Nephron progenitor cell (in vitro differentiated cells): Measurements from ENCODE around the gene GOLGA6L7.
"Not testable (repeated sequence)": the region's sequence is repeated elsewhere in the genome, so short reads cannot be mapped to it uniquely, and the experiment has no call there.

Experiments used
- DNase-seq: peaks from one replicate; pipeline ENCODE4 v3.0.0; 2021
- H3K27ac Mint-ChIP-seq: 2 replicates; pipeline ENCODE4 v1.8.0; 2021; ENCODE audit warnings: mild to moderate bottlenecking, moderate library complexity, mixed read lengths
- H3K27me3 Mint-ChIP-seq: 2 replicates; pipeline ENCODE4 v1.8.0; 2021; ENCODE audit warnings: mild to moderate bottlenecking, low read depth, mixed read lengths; ENCODE audit not compliant: poor library complexity
- H3K36me3 Mint-ChIP-seq: 2 replicates; pipeline ENCODE4 v1.8.0; 2021; ENCODE audit warnings: low read depth, mixed read lengths
- H3K4me1 Mint-ChIP-seq: 2 replicates; pipeline ENCODE4 v1.8.0; 2021; ENCODE audit warnings: mixed read lengths
- H3K4me3 Mint-ChIP-seq: 2 replicates; pipeline ENCODE4 v1.8.0; 2021; ENCODE audit warnings: mild to moderate bottlenecking, moderate library complexity, mixed read lengths
- H3K9me3 Mint-ChIP-seq: 2 replicates; pipeline ENCODE4 v1.8.0; 2021; ENCODE audit warnings: mild to moderate bottlenecking, moderate library complexity, mixed read lengths
- TF ChIP-seq, protein P1 (sequence below): fragments of 200-600 bp; sonication (generic); IDR thresholded peaks from 2 replicates; pipeline ENCODE4 v1.5.0; 2021; ENCODE audit warnings: antibody characterized with exemption

The GOLGA6L7 gene

DNA sequence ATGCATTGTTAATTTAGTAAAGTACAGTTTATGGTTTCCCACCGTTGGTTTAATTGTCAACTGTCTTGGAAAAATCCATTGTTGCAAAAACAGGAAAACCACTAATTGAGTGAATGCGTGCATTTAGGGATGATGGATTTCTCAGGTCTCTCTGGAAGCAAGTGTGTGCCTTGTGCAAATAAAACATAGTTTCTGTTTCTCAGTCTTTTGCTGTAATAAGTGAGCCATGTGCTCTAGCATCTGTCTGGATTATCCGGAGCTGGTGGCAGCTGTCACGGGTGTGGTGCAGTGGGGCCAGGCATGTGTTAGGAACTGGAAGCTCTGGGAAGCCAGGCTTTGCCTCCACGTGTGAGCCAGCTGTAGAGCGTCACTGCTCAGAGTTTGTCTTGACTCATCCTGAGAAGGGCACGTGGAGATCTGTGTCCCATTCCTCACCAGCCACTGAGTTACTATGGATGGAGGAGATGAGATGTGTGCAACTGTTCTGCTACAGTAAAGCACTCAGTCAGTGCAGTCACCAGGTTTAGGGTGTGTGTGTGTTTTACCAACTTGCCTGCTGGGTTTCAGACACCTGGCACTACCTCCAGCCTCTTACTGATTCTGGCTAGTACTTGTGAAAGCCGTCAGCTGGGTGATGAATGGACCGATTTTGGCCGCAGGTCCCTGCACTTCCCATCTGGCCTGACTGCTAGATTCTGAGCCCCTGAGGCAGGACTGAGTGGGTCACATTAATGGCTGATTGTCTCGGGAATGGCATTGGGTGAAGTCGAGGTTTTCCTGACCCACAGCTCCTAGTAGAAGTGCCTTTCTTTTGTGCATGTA lies 44.6 kb upstream of the GOLGA6L7 start:
- TF ChIP-seq, protein P1, sequence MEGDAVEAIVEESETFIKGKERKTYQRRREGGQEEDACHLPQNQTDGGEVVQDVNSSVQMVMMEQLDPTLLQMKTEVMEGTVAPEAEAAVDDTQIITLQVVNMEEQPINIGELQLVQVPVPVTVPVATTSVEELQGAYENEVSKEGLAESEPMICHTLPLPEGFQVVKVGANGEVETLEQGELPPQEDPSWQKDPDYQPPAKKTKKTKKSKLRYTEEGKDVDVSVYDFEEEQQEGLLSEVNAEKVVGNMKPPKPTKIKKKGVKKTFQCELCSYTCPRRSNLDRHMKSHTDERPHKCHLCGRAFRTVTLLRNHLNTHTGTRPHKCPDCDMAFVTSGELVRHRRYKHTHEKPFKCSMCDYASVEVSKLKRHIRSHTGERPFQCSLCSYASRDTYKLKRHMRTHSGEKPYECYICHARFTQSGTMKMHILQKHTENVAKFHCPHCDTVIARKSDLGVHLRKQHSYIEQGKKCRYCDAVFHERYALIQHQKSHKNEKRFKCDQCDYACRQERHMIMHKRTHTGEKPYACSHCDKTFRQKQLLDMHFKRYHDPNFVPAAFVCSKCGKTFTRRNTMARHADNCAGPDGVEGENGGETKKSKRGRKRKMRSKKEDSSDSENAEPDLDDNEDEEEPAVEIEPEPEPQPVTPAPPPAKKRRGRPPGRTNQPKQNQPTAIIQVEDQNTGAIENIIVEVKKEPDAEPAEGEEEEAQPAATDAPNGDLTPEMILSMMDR: no peak
- DNase-seq: no peak
- Mint-ChIP-seq H3K4me3 (no peak overlapping the region), H3K36me3 (peaks cover 19% of the 10 kb centered on the region), H3K27me3 (no peaks in the 10 kb centered on the region), H3K27ac (no peak overlapping the region), H3K9me3 (peaks cover 15% of the 10 kb centered on the region), H3K4me1 (peaks cover 47% of the 10 kb centered on the region)

GRCh38 chr15:28891588-28891987 lies 43.1 kb upstream of the GOLGA6L7 start:
- TF ChIP-seq, protein P1: no peak
- DNase-seq: no peak
- Mint-ChIP-seq H3K9me3 (peaks cover 8% of the 10 kb centered on the region), H3K36me3 (peaks cover 7% of the 10 kb centered on the region), H3K27ac (no peak overlapping the region), H3K4me3 (no peak overlapping the region), H3K4me1 (peaks cover 55% of the 10 kb centered on the region), H3K27me3 (peaks cover 4% of the 10 kb centered on the region)

GRCh38 chr15:28890711-28891495 lies 42.5 kb upstream of the GOLGA6L7 start:
- Mint-ChIP-seq H3K36me3 (peaks cover 5% of the 10 kb centered on the region), H3K4me1 (peaks cover 55% of the 10 kb centered on the region), H3K9me3 (peaks cover 5% of the 10 kb centered on the region), H3K27ac (peak overlapping the region; percentile 21), H3K27me3 (peaks cover 4% of the 10 kb centered on the region), H3K4me3 (no peak overlapping the region)
- TF ChIP-seq, protein P1: no peak
- DNase-seq: no peak

DNA sequence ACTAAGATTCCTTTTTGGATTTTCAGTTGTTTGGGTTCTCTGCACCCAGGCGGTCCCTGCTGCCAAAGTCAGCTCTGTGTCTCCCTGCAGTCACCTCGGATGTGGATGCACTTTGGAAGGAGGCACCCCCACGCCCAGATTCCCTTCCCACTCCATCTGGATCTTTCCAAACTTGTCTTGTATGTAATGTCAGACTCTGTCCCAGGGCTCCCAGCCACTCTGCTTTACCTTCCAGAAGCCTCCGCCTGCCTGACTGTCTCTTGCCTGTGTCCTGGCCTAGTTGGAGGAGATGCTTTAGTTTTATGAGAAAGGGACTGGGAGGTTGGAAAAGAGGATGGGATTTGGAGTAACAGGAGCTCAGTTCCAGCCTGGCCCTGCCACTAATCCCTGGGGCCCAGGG lies 41.8 kb upstream of the GOLGA6L7 start:
- H3K4me3 Mint-ChIP-seq, H3K36me3 Mint-ChIP-seq, DNase-seq, H3K27me3 Mint-ChIP-seq, H3K9me3 Mint-ChIP-seq: not testable (repeated sequence)
- peaks cover 55% of the 10 kb centered on the region for H3K4me1 Mint-ChIP-seq
- peak overlapping the region; percentile 21 for H3K27ac Mint-ChIP-seq

DNA sequence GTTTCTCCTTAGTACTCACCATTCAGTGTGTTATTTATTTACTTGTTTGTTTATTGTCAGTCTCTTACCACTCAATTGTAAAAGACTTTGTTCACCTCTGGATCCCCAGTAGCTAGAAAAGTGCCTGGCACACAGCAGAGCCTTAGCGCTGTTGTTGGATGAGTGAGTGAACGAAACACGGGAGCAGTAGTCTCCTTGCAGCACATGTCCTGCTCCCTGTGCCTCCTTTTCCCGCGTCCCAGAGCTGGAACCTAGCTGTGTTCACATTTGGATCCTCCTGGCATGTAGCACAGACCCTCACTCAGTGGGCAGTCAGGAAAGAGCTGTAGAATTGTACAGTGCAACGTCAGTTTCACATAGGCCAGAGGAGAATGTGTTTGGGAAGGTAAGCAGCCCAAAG lies 41.4 kb upstream of the GOLGA6L7 start:
- not testable (repeated sequence) for DNase-seq, H3K9me3 Mint-ChIP-seq, H3K36me3 Mint-ChIP-seq, H3K27me3 Mint-ChIP-seq
- Mint-ChIP-seq H3K4me1 (peaks cover 58% of the 10 kb centered on the region), H3K4me3 (peak overlapping the region; percentile 28), H3K27ac (peak overlapping the region; percentile 79)

DNA sequence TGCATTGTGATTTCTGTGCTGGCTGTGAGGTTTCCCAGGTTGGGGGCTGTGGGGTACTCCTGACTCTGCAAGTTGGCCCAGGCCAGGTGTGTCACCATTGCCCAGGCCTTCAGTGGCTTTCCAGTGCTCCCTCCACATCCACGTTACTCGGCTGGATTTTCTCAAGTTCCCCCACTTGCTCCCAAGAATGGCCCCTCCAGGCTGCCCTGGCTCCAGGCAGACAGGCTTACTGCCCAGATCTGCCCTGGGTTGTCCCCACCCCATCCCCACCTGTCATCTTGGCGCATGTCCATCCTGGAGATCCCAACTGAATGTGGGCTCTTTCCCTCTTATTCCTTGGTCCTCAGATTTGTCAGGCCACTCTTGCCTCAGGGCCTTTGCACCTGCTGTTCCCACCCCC lies 40.9 kb upstream of the GOLGA6L7 start:
- H3K9me3 Mint-ChIP-seq: no peaks in the 10 kb centered on the region
- TF ChIP-seq, protein P1: no peak
- H3K27ac Mint-ChIP-seq: peak overlapping the region; percentile 79
- peak overlapping the region; percentile 28 for H3K4me3 Mint-ChIP-seq
- no peak for DNase-seq
- H3K36me3 Mint-ChIP-seq: no peaks in the 10 kb centered on the region
- peaks cover 59% of the 10 kb centered on the region for H3K4me1 Mint-ChIP-seq
- H3K27me3 Mint-ChIP-seq: peaks cover 4% of the 10 kb centered on the region
